IPS-18a (cell line): ENCODE measurements around the gene NEURL3.
A peak's percentile ranks its signal among the peaks of the same experiment; 100 is the strongest.

Experiments
- H3K27ac ChIP-seq: one replicate; pipeline ENCODE4 v1.5.1; 2013; ENCODE audit warnings: low read length
- H3K27me3 ChIP-seq: one replicate; pipeline ENCODE4 v1.6.1; 2013; ENCODE audit warnings: mild to moderate bottlenecking, low read length; ENCODE audit not compliant: control insufficient read depth, insufficient read depth
- H3K36me3 ChIP-seq: one replicate; pipeline ENCODE4 v1.6.1; 2013; ENCODE audit warnings: low read depth, low read length; ENCODE audit not compliant: control insufficient read depth
- H3K4me1 ChIP-seq: one replicate; pipeline ENCODE4 v1.6.1; 2013; ENCODE audit warnings: low read depth, low read length; ENCODE audit not compliant: control insufficient read depth
- H3K4me3 ChIP-seq: one replicate; pipeline ENCODE4 v1.5.1; 2013; ENCODE audit warnings: low read length
- H3K9ac ChIP-seq: one replicate; pipeline ENCODE4 v1.6.1; 2013; ENCODE audit warnings: mild to moderate bottlenecking, low read length, moderate library complexity
- H3K9me3 ChIP-seq: one replicate; pipeline ENCODE4 v1.6.1; 2013; ENCODE audit warnings: low read depth, low read length; ENCODE audit not compliant: control insufficient read depth

NEURL3 gene

GRCh38 chr2:96548558-96549465 lies 43.7 kb upstream of the NEURL3 start:
- H3K27ac ChIP-seq, result no peak overlapping the region
- peaks cover 7% of the 10 kb centered on the region for H3K4me1 ChIP-seq
- H3K4me3 ChIP-seq, result no peak overlapping the region
- H3K9ac ChIP-seq, result no peak overlapping the region
- H3K27me3 ChIP-seq, result no peaks in the 10 kb centered on the region
- no peaks in the 10 kb centered on the region for H3K36me3 ChIP-seq
- H3K9me3 ChIP-seq, result no peaks in the 10 kb centered on the region

GRCh38 chr2:96547731-96548171 lies 42.6 kb upstream of the NEURL3 start:
- Histone ChIP-seq H3K4me3 (peak overlapping the region; percentile 1), H3K4me1 (peaks cover 7% of the 10 kb centered on the region)

GRCh38 chr2:96547203-96547641 lies 42.1 kb upstream of the NEURL3 start:
- Histone ChIP-seq H3K9me3 (no peaks in the 10 kb centered on the region), H3K36me3 (no peaks in the 10 kb centered on the region), H3K4me3 (peak overlapping the region; percentile 1), H3K27ac (no peak overlapping the region), H3K27me3 (no peaks in the 10 kb centered on the region), H3K4me1 (peaks cover 7% of the 10 kb centered on the region), H3K9ac (no peak overlapping the region)

More at GRCh38 chr2:96547731-96548171, 42.6 kb upstream of the NEURL3 start:
- no peaks in the 10 kb centered on the region for H3K9me3 ChIP-seq
- no peak overlapping the region for H3K27ac ChIP-seq
- H3K36me3 ChIP-seq, result no peaks in the 10 kb centered on the region
- no peaks in the 10 kb centered on the region for H3K27me3 ChIP-seq
- no peak overlapping the region for H3K9ac ChIP-seq

- H3K36me3 ChIP-seq, result no peaks in the 10 kb centered on the region
- H3K27ac ChIP-seq, result no peak overlapping the region
- peaks cover 7% of the 10 kb centered on the region for H3K4me1 ChIP-seq
- no peak overlapping the region for H3K4me3 ChIP-seq
- H3K9ac ChIP-seq, result no peak overlapping the region
- no peaks in the 10 kb centered on the region for H3K27me3 ChIP-seq
- H3K9me3 ChIP-seq, result no peaks in the 10 kb centered on the region
These were observed 41.6 kb upstream of the NEURL3 start for GRCh38 chr2:96546797-96547196.

- Histone ChIP-seq H3K27ac (no peak overlapping the region), H3K9me3 (no peaks in the 10 kb centered on the region), H3K9ac (no peak overlapping the region), H3K27me3 (no peaks in the 10 kb centered on the region), H3K4me3 (no peak overlapping the region), H3K36me3 (no peaks in the 10 kb centered on the region), H3K4me1 (peaks cover 7% of the 10 kb centered on the region)
These were observed 41.2 kb upstream of the NEURL3 start for GRCh38 chr2:96546321-96546720.

- Histone ChIP-seq H3K4me1 (peaks cover 24% of the 10 kb centered on the region), H3K27ac (no peak overlapping the region), H3K36me3 (no peaks in the 10 kb centered on the region)
These were observed 37.3 kb upstream of the NEURL3 start for GRCh38 chr2:96542357-96542977.

GRCh38 chr2:96541398-96542152 lies 36.4 kb upstream of the NEURL3 start:
- H3K4me1 ChIP-seq, result peaks cover 22% of the 10 kb centered on the region
- no peak overlapping the region for H3K4me3 ChIP-seq
- no peaks in the 10 kb centered on the region for H3K36me3 ChIP-seq
- no peak overlapping the region for H3K27ac ChIP-seq
- peaks cover 35% of the 10 kb centered on the region for H3K27me3 ChIP-seq
- no peaks in the 10 kb centered on the region for H3K9me3 ChIP-seq
- H3K9ac ChIP-seq, result no peak overlapping the region

More at GRCh38 chr2:96542357-96542977, 37.3 kb upstream of the NEURL3 start:
- Histone ChIP-seq H3K4me3 (no peak overlapping the region), H3K9me3 (no peaks in the 10 kb centered on the region), H3K27me3 (peaks cover 28% of the 10 kb centered on the region), H3K9ac (no peak overlapping the region)

- no peaks in the 10 kb centered on the region for H3K9me3 ChIP-seq
- H3K27me3 ChIP-seq, result peaks cover 35% of the 10 kb centered on the region
- no peak overlapping the region for H3K4me3 ChIP-seq
- no peak overlapping the region for H3K9ac ChIP-seq
- H3K36me3 ChIP-seq, result no peaks in the 10 kb centered on the region
- no peak overlapping the region for H3K27ac ChIP-seq
- H3K4me1 ChIP-seq, result peaks cover 22% of the 10 kb centered on the region
These were observed 35.0 kb upstream of the NEURL3 start for GRCh38 chr2:96540136-96540535.

- no peak overlapping the region for H3K27ac ChIP-seq
- peaks cover 22% of the 10 kb centered on the region for H3K4me1 ChIP-seq
- no peak overlapping the region for H3K9ac ChIP-seq
- H3K4me3 ChIP-seq, result peak overlapping the region; percentile 59
- H3K27me3 ChIP-seq, result peaks cover 35% of the 10 kb centered on the region
- no peaks in the 10 kb centered on the region for H3K36me3 ChIP-seq
- no peaks in the 10 kb centered on the region for H3K9me3 ChIP-seq
These were observed 34.2 kb upstream of the NEURL3 start for GRCh38 chr2:96539215-96539920.

- Histone ChIP-seq H3K36me3 (no peaks in the 10 kb centered on the region), H3K4me1 (peaks cover 22% of the 10 kb centered on the region), H3K27me3 (peaks cover 35% of the 10 kb centered on the region), H3K27ac (no peak overlapping the region), H3K9me3 (no peaks in the 10 kb centered on the region), H3K9ac (no peak overlapping the region), H3K4me3 (peak overlapping the region; percentile 59)
These were observed 33.5 kb upstream of the NEURL3 start for GRCh38 chr2:96538487-96539214.
